SU-DHL-6 (cell line): ENCODE data around the gene LMOD1.
"Not testable (repeated sequence)": the region's sequence is repeated elsewhere in the genome, so short reads cannot be mapped to it uniquely, and the experiment has no call there.

ENCODE experiments used
- H2AFZ ChIP-seq: fragments of 200-600 bp; sonication (generic); 2 replicates; pipeline ENCODE4 v1.6.1; 2014; ENCODE audit warnings: low read depth, mild to moderate bottlenecking, moderate library complexity, mixed read lengths, antibody characterized with exemption, low read length; ENCODE audit not compliant: severe bottlenecking
- H3F3A ChIP-seq: fragments of 200-600 bp; shearing (Covaris generic); 2 replicates; pipeline ENCODE4 v1.6.0; 2016; ENCODE audit warnings: antibody characterized with exemption, mild to moderate bottlenecking; ENCODE audit not compliant: insufficient read depth
- H3K27ac ChIP-seq: fragments of 200-600 bp; sonication (generic); 2 replicates; pipeline ENCODE4 v1.5.1; 2016; ENCODE audit warnings: low read depth, mild to moderate bottlenecking, low read length, moderate library complexity, mixed read lengths
- H3K27me3 ChIP-seq: fragments of 200-600 bp; sonication (generic), shearing (Covaris generic); 2 replicates; pipeline ENCODE4 v1.6.0; 2014; ENCODE audit warnings: mild to moderate bottlenecking, low read length
- H3K36me3 ChIP-seq: fragments of 200-600 bp; sonication (generic); 2 replicates; pipeline ENCODE4 v1.6.1; 2014; ENCODE audit warnings: mild to moderate bottlenecking, low read length, mixed read lengths
- H3K4me2 ChIP-seq: fragments of 300-600, 200-600 bp; shearing (Covaris generic), sonication (generic); 2 replicates; pipeline ENCODE4 v1.6.0; 2014; ENCODE audit warnings: low read length, low read depth, mild to moderate bottlenecking; ENCODE audit not compliant: poor library complexity, severe bottlenecking
- H3K4me3 ChIP-seq: fragments of 200-600 bp; sonication (generic); 2 replicates; pipeline ENCODE4 v1.5.1; 2014; ENCODE audit warnings: antibody characterized with exemption, low read length, mild to moderate bottlenecking, mixed read lengths; ENCODE audit not compliant: insufficient read depth, poor library complexity, severe bottlenecking
- H3K79me2 ChIP-seq: fragments of 200-600 bp; sonication (generic); 2 replicates; pipeline ENCODE4 v1.6.1; 2014; ENCODE audit warnings: mild to moderate bottlenecking, low read length, moderate library complexity; ENCODE audit not compliant: insufficient read depth
- H3K9ac ChIP-seq: fragments of 200-600 bp; sonication (generic); 2 replicates; pipeline ENCODE4 v1.7.0; 2014; ENCODE audit warnings: mild to moderate bottlenecking, low read length
- H3K9me2 ChIP-seq: fragments of 200-600 bp; sonication (generic); replicated peaks from 2 replicates; pipeline ENCODE4 v1.6.1; 2014; ENCODE audit warnings: low read length; ENCODE audit not compliant: insufficient read depth
- H3K9me3 ChIP-seq: fragments of 200-600 bp; sonication (generic); 2 replicates; pipeline ENCODE4 v1.6.1; 2014; ENCODE audit warnings: low read length, mixed read lengths; ENCODE audit not compliant: insufficient read depth
- H4K20me1 ChIP-seq: fragments of 200-600 bp; sonication (generic); 2 replicates; pipeline ENCODE4 v1.6.1; 2014; ENCODE audit warnings: low read depth, mild to moderate bottlenecking, antibody characterized with exemption, low read length, moderate library complexity, mixed read lengths
- CTCF ChIP-seq: fragments of 200-600 bp; sonication (generic); IDR thresholded peaks from one replicate; pipeline ENCODE4 v1.5.1; 2017; ENCODE audit warnings: antibody characterized with exemption, mild to moderate bottlenecking, low read length, moderate library complexity; ENCODE audit not compliant: insufficient read depth, poor library complexity, severe bottlenecking
- EZH2phosphoT487 ChIP-seq: fragments of 200-600 bp; sonication (generic), shearing (Covaris generic); conservative IDR thresholded peaks from 2 replicates; pipeline ENCODE4 v1.6.1; 2018; ENCODE audit warnings: mild to moderate bottlenecking, antibody characterized with exemption, low read length, moderate library complexity, mixed read lengths

LMOD1 gene

GRCh38 chr1:201904579-201904978 lies 41.8 kb downstream of the LMOD1 start:
- Histone ChIP-seq H3K4me3 (no peak overlapping the region), H3K79me2 (no peaks in the 10 kb centered on the region), H4K20me1 (no peaks in the 10 kb centered on the region), H3K9me2 (no peaks in the 10 kb centered on the region), H3K4me2 (no peak overlapping the region), H3K9me3 (no peaks in the 10 kb centered on the region), H3K27me3 (no peaks in the 10 kb centered on the region), H3F3A (no peaks in the 10 kb centered on the region), H3K9ac (no peak overlapping the region), H3K27ac (no peak overlapping the region), H3K36me3 (no peaks in the 10 kb centered on the region), H2AFZ (no peak overlapping the region)
- no peak for TF ChIP-seq EZH2phosphoT487
- no peak for TF ChIP-seq CTCF

- Histone ChIP-seq H3K4me2 (no peak overlapping the region), H3F3A (no peaks in the 10 kb centered on the region), H3K27ac (no peak overlapping the region), H3K4me3 (no peak overlapping the region), H3K79me2 (no peaks in the 10 kb centered on the region), H3K9me2 (no peaks in the 10 kb centered on the region), H3K9ac (no peak overlapping the region), H3K36me3 (no peaks in the 10 kb centered on the region), H3K9me3 (no peaks in the 10 kb centered on the region), H3K27me3 (no peaks in the 10 kb centered on the region), H2AFZ (no peak overlapping the region), H4K20me1 (no peaks in the 10 kb centered on the region)
- TF ChIP-seq CTCF (no peak), EZH2phosphoT487 (no peak)
Measured at GRCh38 chr1:201903135-201903534, 43.2 kb downstream of the LMOD1 start.

GRCh38 chr1:201902198-201902597 lies 44.1 kb downstream of the LMOD1 start:
- Histone ChIP-seq H3K9me2 (no peaks in the 10 kb centered on the region), H3K27ac (no peak overlapping the region), H3K9me3 (no peaks in the 10 kb centered on the region), H3F3A (no peaks in the 10 kb centered on the region), H3K27me3 (no peaks in the 10 kb centered on the region), H3K4me2 (no peak overlapping the region), H3K9ac (no peak overlapping the region), H3K4me3 (no peak overlapping the region), H3K79me2 (no peaks in the 10 kb centered on the region), H4K20me1 (no peaks in the 10 kb centered on the region), H2AFZ (no peak overlapping the region), H3K36me3 (no peaks in the 10 kb centered on the region)
- TF ChIP-seq EZH2phosphoT487 (no peak), CTCF (no peak)

GRCh38 chr1:201901036-201901435 lies 45.3 kb downstream of the LMOD1 start:
- H4K20me1 ChIP-seq, result not testable (repeated sequence)

More at GRCh38 chr1:201901036-201901435, 45.3 kb downstream of the LMOD1 start:
- not testable (repeated sequence) for H3K9me2 ChIP-seq, H3K9ac ChIP-seq, H3K27me3 ChIP-seq, H3K4me3 ChIP-seq, H3K36me3 ChIP-seq, H3F3A ChIP-seq, H3K79me2 ChIP-seq, H2AFZ ChIP-seq, H3K9me3 ChIP-seq, H3K4me2 ChIP-seq, H3K27ac ChIP-seq
